GM18502 (cell line): Measurements from ENCODE around the gene MCF2L2.

Experiments
- ATAC-seq: cut with Tn5 transposase; IDR thresholded peaks from one replicate; pipeline ENCODE4 v1.9.1; 2021; ENCODE audit warnings: mild to moderate bottlenecking; ENCODE audit not compliant: unreplicated experiment, poor library complexity

The MCF2L2 gene

GRCh38 chr3:183339461-183340086 lies 88.8 kb downstream of the MCF2L2 start:
- no peak for ATAC-seq

GRCh38 chr3:183338520-183338919 lies 89.9 kb downstream of the MCF2L2 start:
- ATAC-seq = no peak

GRCh38 chr3:183332487-183332886 lies 95.9 kb downstream of the MCF2L2 start:
- no peak for ATAC-seq

- ATAC-seq = no peak
These were observed 96.9 kb downstream of the MCF2L2 start for GRCh38 chr3:183331498-183331897.

- ATAC-seq = no peak
These were observed 97.5 kb downstream of the MCF2L2 start for GRCh38 chr3:183330881-183331280.

- ATAC-seq = no peak
These were observed 98.9 kb downstream of the MCF2L2 start for GRCh38 chr3:183329543-183329942.

- ATAC-seq = no peak
These were observed 99.6 kb downstream of the MCF2L2 start for GRCh38 chr3:183328823-183329222.

GRCh38 chr3:183328164-183328563 lies 100.3 kb downstream of the MCF2L2 start:
- ATAC-seq = no peak

- ATAC-seq = no peak
These were observed 101.1 kb downstream of the MCF2L2 start for GRCh38 chr3:183327343-183327742.

- ATAC-seq = no peak
These were observed 104.3 kb downstream of the MCF2L2 start for GRCh38 chr3:183324083-183324482.

GRCh38 chr3:183319371-183319770 lies 109.0 kb downstream of the MCF2L2 start:
- no peak for ATAC-seq

- no peak for ATAC-seq
These were observed 109.5 kb downstream of the MCF2L2 start for GRCh38 chr3:183318877-183319276.

- no peak for ATAC-seq
These were observed 110.2 kb downstream of the MCF2L2 start for GRCh38 chr3:183317886-183318865.

GRCh38 chr3:183317271-183317670 lies 111.1 kb downstream of the MCF2L2 start:
- no peak for ATAC-seq

- no peak for ATAC-seq
These were observed 112.7 kb downstream of the MCF2L2 start for GRCh38 chr3:183315739-183316138.

GRCh38 chr3:183313764-183314163 lies 114.7 kb downstream of the MCF2L2 start:
- ATAC-seq = no peak

GRCh38 chr3:183313351-183313750 lies 115.1 kb downstream of the MCF2L2 start:
- no peak for ATAC-seq

- no peak for ATAC-seq
These were observed 116.0 kb downstream of the MCF2L2 start for GRCh38 chr3:183312433-183312832.

GRCh38 chr3:183310936-183311335 lies 117.5 kb downstream of the MCF2L2 start:
- ATAC-seq = no peak

GRCh38 chr3:183309276-183309675 lies 119.1 kb downstream of the MCF2L2 start:
- no peak for ATAC-seq

- no peak for ATAC-seq
These were observed 119.7 kb downstream of the MCF2L2 start for GRCh38 chr3:183308751-183309150.

GRCh38 chr3:183307749-183308148 lies 120.7 kb downstream of the MCF2L2 start:
- no peak for ATAC-seq
